Peyer's patch (tissue), 4 donors: ENCODE data around the gene CCDC74B. TPM values are rescaled to one million over a fixed set of nuclear protein-coding genes. Genes with fewer than 3 reads are reported as not detected.
"Not testable (repeated sequence)": the region's sequence is repeated elsewhere in the genome, so short reads cannot be mapped to it uniquely, and the experiment has no call there.

Experiments
- DNase-seq, 3 donors: peaks; one replicate each; pipeline ENCODE4 v3.0.0-alpha.2; 2017 to 2019
- H3K27ac ChIP-seq, 4 donors: fragments of 200-600 bp; sonication (generic); one replicate each; pipeline ENCODE4 v1.5.1; 2016 to 2019
- H3K27me3 ChIP-seq, 2 donors: fragments of 200-600 bp; sonication (generic); one replicate each; pipeline ENCODE4 v1.5.1; 2019
- H3K36me3 ChIP-seq, 3 donors: fragments of 200-600 bp; sonication (generic); one replicate each; pipeline ENCODE4 v1.5.1; 2016 to 2019
- H3K4me1 ChIP-seq, 4 donors: fragments of 200-600 bp; sonication (generic); one replicate each; pipeline ENCODE4 v1.5.1; 2016 to 2019
- H3K4me3 ChIP-seq, 4 donors: fragments of 200-600 bp; sonication (generic); 1 replicate in 3 of 4; 2 replicates in 1 of 4; pipeline ENCODE4 v1.5.1; 2016 to 2019; ENCODE audit warnings: mild to moderate bottlenecking in 1 of 4
- H3K9me3 ChIP-seq, 4 donors: fragments of 200-600 bp; sonication (generic); one replicate each; pipeline ENCODE4 v1.5.1; 2016 to 2019; ENCODE audit warnings: mild to moderate bottlenecking in 1 of 4
- POLR2A ChIP-seq, 2 donors: fragments of 450-650 bp; IDR thresholded peaks; one replicate each; pipeline ENCODE4 v1.5.1; 2017; ENCODE audit warnings: antibody characterized with exemption in 2 of 2, mild to moderate bottlenecking in 2 of 2, moderate library complexity in 2 of 2
- total RNA-seq, 4 donors: library from RNA; depleted of rRNA; stranded (reverse); fragments of >200 nt; gene quantifications; one replicate each; pipeline ENCODE4 v1.1.0, GENCODE V29; 2016
- TF ChIP-seq, protein P1 (sequence below), 6 experiments: fragments of 450-650 bp in 4 of 6; fragments of 200-600 bp in 2 of 6; sonication (generic) in 1 of 6; IDR thresholded peaks; one replicate each; pipeline ENCODE4 v1.5.1; 2017 to 2019; ENCODE audit warnings: antibody characterized with exemption in 6 of 6, mild to moderate bottlenecking in 3 of 6, moderate library complexity in 1 of 6

Gene CCDC74B
- total RNA-seq, 4 donors from 2014 or later, result 2.1 to 2.6 TPM; not detected in 2

DNA sequence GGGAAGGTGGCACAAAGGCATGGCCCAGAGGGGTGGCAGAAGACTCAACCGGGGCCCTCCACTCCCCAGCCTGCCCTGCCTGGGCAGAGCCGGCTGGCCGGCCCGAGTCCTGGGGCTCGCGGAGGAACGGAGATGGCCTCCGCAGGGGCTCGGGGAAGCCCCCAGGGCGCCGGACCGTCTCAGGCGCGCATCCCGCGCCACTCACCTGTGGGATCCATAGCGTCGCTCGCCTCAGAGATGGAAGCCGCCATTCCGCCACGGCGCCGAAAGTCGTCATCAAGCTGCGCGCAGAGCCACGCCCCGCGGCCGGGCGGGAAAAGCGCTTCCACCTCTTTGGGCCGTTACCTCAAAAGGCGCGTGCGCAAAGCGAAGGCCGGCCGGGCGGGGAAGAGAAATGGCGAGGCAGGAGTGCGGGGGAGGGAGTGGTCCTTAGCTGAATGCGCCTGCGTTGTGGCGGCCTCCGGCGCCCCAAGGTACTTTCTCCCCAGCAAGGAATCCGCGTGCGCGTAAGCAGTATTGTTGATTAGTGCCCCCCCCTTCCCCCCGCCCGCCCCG lies 36.5 kb upstream of the CCDC74B start, which contains the start of gene SMPD4:
Gene SMPD4, minus strand, starts transcription at position 278 of the 555 bp plus-strand sequence. CDS start 5,010 bp downstream, outside the sequence.
- Histone ChIP-seq H3K4me1 (peaks cover 0 to 11% (median 8%) of the 10 kb centered on the region in 4 donors), H3K27me3 (no peaks in the 10 kb centered on the region), H3K36me3 (no peaks in the 10 kb centered on the region), H3K4me3 (peak within 1 kb of the TSS; percentile 69 to 99 (median 96)), H3K27ac (peak within 1 kb of the TSS; percentile 92 to 95 (median 94)), H3K9me3 (no peaks in the 10 kb centered on the region)
- peak; percentile 22 to 34 for TF ChIP-seq POLR2A (IDR thresholded peaks at IDR 0.05)
- TF ChIP-seq, protein P1, sequence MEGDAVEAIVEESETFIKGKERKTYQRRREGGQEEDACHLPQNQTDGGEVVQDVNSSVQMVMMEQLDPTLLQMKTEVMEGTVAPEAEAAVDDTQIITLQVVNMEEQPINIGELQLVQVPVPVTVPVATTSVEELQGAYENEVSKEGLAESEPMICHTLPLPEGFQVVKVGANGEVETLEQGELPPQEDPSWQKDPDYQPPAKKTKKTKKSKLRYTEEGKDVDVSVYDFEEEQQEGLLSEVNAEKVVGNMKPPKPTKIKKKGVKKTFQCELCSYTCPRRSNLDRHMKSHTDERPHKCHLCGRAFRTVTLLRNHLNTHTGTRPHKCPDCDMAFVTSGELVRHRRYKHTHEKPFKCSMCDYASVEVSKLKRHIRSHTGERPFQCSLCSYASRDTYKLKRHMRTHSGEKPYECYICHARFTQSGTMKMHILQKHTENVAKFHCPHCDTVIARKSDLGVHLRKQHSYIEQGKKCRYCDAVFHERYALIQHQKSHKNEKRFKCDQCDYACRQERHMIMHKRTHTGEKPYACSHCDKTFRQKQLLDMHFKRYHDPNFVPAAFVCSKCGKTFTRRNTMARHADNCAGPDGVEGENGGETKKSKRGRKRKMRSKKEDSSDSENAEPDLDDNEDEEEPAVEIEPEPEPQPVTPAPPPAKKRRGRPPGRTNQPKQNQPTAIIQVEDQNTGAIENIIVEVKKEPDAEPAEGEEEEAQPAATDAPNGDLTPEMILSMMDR (IDR thresholded peaks at IDR 0.05), result peak in 1 of 6 experiments; percentile 37
- DNase-seq, result peak; percentile 92 to 98 (median 98)

DNA sequence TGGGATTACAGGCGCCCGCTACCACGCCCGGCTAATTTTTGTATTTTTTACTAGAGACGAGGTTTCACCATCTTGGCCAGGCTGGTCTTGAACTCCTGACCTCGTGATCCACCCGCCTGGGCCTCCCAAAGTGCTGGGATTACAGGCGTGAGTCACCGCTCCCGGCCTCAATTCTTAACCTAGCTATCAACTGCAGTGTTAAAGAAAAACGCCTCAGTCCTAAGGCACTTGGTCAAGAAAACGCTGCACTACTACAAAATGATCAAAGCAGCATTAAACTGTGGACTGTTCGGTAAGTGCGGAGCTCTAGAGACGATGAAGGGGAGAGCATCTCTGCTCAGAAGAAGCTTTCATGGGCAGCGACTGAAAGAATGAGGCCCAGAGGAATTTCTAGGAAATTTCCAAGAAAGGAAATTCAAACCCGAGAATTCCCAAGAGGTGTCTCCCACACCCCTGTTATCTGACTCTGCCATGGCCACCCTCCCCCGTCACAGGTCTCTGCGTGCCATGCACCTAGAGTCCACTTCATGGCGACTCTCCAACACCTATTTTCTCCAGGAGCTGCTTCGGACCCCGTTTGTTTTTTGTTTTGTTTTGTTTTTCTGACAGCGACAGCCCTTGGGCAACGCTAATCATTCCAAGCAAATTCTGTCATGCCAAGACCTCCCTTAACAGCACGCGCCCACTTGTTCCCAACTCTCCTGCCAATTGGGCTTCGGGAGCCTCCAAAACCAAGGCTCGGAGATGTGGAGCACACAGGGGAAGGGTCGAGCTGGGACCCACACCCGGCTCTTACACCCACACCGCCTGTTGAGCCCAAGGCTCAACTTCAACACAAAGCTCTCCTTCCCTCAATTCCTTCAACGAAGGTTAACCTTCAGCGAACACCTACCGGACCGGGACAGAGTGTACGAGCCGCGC lies 35.8 kb upstream of the CCDC74B start:
- Histone ChIP-seq H3K27ac (peak overlapping the region; percentile 92 to 95 (median 94)), H3K4me1 (peaks cover 0 to 11% (median 8%) of the 10 kb centered on the region in 4 donors), H3K4me3 (peak overlapping the region; percentile 69 to 99 (median 96))
- not testable (repeated sequence) for H3K9me3 ChIP-seq, H3K36me3 ChIP-seq, H3K27me3 ChIP-seq, DNase-seq

DNA sequence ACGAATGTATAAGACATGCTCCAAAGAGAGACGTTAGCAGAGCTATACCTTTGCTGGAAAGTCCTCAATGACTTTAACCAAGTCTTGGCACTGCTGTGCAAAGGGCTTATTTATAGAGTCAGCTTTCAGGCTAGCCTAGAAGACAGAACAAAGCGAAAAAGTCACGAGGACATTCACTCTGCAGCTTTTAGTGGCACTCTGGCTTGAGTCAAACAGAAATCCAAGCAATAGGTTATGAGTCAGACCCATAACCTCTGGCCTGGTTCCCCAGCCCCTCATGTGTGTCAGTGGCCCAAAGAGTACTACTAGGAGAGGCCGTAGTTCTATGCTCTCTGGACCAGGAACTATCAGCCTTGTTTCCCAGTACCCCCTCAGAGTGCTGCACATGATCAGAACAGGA lies 30.0 kb upstream of the CCDC74B start:
- H3K9me3 ChIP-seq, H3K4me1 ChIP-seq, H3K27me3 ChIP-seq, H3K27ac ChIP-seq, H3K4me3 ChIP-seq, DNase-seq: not testable (repeated sequence)
- H3K36me3 ChIP-seq, result peaks cover 0 to 51% (median 0%) of the 10 kb centered on the region in 3 donors

DNA sequence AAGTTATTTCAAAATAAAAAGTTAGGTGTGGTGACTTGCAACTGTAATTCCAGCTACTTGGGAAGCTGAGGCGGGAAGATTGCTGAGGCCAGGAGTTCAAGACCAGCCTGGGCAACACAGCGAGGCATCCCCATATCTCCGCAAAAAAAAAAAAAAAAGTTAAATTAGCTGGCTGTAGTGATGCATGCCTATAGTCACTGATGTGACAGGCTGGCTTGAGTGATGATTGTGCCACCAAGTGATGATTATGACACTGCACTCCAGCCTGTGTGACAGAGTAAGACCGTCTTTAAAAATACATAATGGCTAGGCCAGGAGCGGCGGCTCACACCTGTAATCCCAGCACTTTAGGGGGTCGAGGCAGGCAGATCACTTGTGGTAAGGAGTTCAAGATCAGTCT lies 25.0 kb upstream of the CCDC74B start:
- Histone ChIP-seq H3K27ac (no peak overlapping the region), H3K27me3 (no peaks in the 10 kb centered on the region), H3K4me1 (no peaks in the 10 kb centered on the region), H3K4me3 (no peak overlapping the region), H3K9me3 (no peaks in the 10 kb centered on the region), H3K36me3 (peaks cover 0 to 83% (median 0%) of the 10 kb centered on the region in 3 donors)
- TF ChIP-seq POLR2A (IDR thresholded peaks at IDR 0.05), result no peak
- TF ChIP-seq, protein P1 (IDR thresholded peaks at IDR 0.05), result no peak
- no peak for DNase-seq

DNA sequence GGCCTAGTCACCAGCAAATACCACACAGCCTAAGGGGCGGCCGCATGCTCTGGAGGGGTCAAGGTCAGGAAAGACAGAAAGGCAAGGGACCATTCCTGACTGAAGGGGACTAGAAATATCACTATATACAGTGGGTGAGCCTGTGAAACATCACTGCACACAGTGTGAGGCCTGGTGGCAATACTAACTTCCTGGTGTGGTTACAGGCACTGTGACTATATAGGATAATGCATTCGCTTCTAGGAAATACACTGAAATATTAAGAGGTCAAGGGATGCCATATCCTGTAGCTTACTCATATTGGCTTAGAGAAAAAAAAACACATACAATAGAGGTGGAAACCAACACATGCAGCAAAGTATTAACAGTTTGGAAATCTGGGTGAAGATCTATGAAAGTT lies 24.3 kb upstream of the CCDC74B start:
- H3K9me3 ChIP-seq, H3K4me1 ChIP-seq, DNase-seq, H3K27me3 ChIP-seq, H3K27ac ChIP-seq, H3K4me3 ChIP-seq: not testable (repeated sequence)
- H3K36me3 ChIP-seq, result peaks cover 0 to 82% (median 0%) of the 10 kb centered on the region in 3 donors

DNA sequence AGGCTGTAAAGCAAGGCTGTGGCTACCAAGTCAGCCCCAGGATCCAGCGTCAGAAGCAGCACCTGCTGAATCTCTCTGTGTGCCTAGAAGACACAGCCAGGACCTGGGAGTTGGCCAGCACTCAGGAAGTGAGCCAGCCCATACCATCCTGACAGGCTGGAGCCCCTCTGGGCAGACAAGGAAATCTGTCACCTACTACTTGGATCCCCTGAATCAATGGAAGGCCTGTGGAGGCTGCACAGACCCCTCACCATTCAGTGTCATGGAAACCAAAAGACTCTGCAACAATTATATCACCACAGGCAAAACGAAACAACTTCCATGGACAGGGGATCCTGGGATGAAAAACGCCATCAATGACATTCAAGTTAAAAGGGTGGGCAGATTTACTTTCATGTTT lies 21.7 kb upstream of the CCDC74B start:
- H3K9me3 ChIP-seq, DNase-seq, H3K4me1 ChIP-seq, H3K27ac ChIP-seq, H3K4me3 ChIP-seq, H3K27me3 ChIP-seq: not testable (repeated sequence)
- peaks cover 0 to 80% (median 0%) of the 10 kb centered on the region in 3 donors for H3K36me3 ChIP-seq

DNA sequence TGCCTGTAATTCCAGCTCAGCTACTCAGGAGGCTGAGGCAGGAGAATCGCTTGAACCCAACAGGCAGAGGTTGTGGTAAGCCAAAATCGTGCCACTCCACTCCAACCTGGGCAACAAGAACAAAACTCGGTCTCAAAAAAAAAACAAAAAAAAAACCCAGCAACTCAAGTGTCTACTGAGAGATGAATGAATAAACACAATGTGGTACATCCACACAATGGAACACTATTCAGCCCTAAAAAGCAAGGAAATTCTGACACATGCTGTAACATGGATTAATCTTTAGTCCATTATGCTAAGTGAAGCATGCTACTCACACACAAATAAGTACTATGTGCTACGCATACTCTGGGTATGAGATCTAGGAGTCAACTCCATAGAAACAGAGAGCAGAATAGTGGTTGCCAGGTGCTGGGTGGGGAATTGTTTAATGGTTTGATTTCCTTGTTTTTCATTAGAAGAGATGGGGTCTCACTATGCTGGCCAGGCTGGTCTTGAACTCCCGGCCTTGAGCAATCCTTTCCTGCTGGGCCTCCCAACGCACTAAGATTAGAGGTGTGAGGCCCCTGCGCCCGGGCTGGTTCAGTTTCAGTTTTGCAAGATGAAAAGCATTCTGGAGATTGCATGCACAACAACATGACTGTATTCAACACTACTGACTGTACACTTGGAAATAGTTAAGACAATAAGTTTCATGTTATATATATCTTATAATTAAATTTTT lies 20.5 kb upstream of the CCDC74B start:
- DNase-seq, result no peak
- H3K9me3 ChIP-seq, result no peaks in the 10 kb centered on the region
- no peaks in the 10 kb centered on the region for H3K27me3 ChIP-seq
- no peak for TF ChIP-seq POLR2A (IDR thresholded peaks at IDR 0.05)
- TF ChIP-seq, protein P1 (IDR thresholded peaks at IDR 0.05), result no peak
- peaks cover 0 to 69% (median 0%) of the 10 kb centered on the region in 3 donors for H3K36me3 ChIP-seq
- no peak overlapping the region for H3K4me3 ChIP-seq
- no peak overlapping the region for H3K27ac ChIP-seq
- H3K4me1 ChIP-seq, result no peaks in the 10 kb centered on the region
